ENCODE data around the gene ZNF783.

GRCh38 chr7:149223176-149223575, 38.8 kb upstream of the ZNF783 start:
- TF ChIP-seq CTCF (IDR thresholded peaks at IDR 0.05; ENCODE audit: low read depth, low read length) (no peak), EZH2phosphoT487 (IDR thresholded peaks at IDR 0.05; ENCODE audit: low read depth) (no peak)

Measured in OCI-LY3 (cell line).